Fibroblast of pulmonary artery (primary cell): ENCODE data around the gene GPR157.
"Not testable (repeated sequence)": the region's sequence is repeated elsewhere in the genome, so short reads cannot be mapped to it uniquely, and the experiment has no call there.

Experiments used
- DNase-seq: peaks from one replicate; pipeline ENCODE4 v3.0.0-alpha.2; 2010; ENCODE audit warnings: low read depth
- H3K4me3 ChIP-seq: replicated peaks from 2 replicates; pipeline ENCODE4 v1.5.1; 2011; ENCODE audit warnings: low read depth, mild to moderate bottlenecking, control low read depth, low read length, moderate library complexity
- TF ChIP-seq, protein P1 (sequence below): IDR thresholded peaks from 2 replicates; pipeline ENCODE4 v1.5.1; 2011; ENCODE audit warnings: mild to moderate bottlenecking, control low read depth, low read length, inconsistent platforms; ENCODE audit errors: missing control alignments

Gene GPR157

DNA sequence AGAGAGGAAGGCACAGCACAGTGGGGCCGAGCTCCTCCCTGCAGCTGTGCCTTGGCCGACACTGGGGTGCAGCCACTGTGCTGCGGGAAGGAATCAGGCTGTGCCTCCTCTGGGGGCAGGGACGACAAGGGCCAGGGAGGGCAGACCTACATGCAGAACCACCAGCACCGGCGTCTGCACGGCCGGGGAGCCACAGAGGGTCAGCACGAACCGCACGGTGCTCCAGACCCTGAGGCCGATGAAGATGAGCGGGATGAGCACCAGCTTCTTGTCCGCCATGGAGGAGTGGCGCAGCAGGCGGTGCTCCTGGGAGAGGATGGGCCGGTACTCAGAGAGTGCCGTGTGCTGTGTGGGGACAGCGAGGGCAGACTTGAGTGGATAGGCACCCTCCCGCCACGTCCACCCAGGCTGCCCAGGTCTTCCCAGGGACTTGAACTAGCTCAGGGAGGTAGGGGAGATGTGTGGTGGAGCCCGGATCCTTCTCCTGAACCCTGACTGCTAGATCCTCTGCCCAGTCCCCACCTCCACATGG, 23.5 kb downstream of the GPR157 start:
- H3K4me3 ChIP-seq = no peak overlapping the region
- DNase-seq = no peak
- TF ChIP-seq, protein P1, sequence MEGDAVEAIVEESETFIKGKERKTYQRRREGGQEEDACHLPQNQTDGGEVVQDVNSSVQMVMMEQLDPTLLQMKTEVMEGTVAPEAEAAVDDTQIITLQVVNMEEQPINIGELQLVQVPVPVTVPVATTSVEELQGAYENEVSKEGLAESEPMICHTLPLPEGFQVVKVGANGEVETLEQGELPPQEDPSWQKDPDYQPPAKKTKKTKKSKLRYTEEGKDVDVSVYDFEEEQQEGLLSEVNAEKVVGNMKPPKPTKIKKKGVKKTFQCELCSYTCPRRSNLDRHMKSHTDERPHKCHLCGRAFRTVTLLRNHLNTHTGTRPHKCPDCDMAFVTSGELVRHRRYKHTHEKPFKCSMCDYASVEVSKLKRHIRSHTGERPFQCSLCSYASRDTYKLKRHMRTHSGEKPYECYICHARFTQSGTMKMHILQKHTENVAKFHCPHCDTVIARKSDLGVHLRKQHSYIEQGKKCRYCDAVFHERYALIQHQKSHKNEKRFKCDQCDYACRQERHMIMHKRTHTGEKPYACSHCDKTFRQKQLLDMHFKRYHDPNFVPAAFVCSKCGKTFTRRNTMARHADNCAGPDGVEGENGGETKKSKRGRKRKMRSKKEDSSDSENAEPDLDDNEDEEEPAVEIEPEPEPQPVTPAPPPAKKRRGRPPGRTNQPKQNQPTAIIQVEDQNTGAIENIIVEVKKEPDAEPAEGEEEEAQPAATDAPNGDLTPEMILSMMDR = no peak

DNA sequence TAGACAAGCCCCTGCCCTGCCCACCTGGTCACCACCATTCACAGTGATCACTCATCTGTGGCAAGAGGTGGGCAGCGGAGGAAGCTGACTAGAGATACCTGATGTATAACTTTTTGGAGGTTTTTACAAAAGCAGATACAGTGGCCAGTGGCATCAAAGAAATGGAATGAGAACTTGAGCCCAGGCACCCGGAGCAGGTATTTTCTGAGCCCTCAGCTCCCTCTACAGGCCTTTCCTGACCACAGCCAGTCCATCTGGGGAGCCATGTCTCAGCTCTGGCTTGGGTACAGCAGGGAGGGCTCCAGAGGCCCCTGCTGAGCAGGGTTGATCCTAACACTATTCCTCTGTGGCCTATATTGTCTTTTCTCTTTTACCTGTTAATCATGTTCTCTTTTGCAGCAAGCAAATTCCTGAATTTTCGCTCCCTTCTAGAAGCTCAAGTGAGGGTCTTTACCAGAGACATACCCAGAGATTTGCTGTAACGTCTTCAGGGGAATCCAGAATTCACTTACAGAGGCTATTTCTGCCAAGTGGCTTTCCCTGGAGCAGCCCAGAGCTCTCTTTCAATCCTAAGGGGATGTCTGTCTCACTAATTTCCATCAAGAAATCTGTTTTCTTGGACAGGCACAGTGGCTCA, 27.3 kb downstream of the GPR157 start:
- TF ChIP-seq, protein P1 = peak; percentile 85
- peak; percentile 71 for DNase-seq
- no peak overlapping the region for H3K4me3 ChIP-seq

DNA sequence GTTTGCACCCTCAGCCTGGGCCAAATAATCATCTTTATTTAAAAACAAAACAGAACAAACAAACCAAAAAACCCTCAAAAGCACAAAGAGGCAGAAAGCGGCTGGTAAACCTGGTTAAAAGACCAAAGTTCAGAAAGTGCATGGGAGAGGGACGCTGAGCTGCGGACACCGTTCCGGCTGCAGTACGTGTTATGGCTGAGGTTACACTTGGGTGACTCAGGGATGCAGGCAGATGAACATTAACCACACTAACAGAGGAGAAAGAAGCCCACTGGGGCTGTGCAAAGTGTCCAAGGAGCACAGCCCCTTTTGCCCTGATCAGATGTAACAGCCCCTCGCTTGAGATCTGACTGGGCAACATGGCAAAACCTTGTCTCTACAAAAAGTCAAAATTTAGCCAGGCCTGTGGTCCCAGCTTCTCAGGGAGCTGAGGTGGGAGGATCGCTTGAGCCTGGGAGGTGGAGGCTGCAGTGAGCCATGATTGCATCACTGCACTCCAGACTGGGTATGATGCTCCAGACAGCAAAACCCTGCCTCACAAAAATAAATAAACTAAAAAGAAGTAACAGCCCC, 28.3 kb downstream of the GPR157 start:
- DNase-seq = no peak
- H3K4me3 ChIP-seq = no peak overlapping the region
- TF ChIP-seq, protein P1 = no peak

DNA sequence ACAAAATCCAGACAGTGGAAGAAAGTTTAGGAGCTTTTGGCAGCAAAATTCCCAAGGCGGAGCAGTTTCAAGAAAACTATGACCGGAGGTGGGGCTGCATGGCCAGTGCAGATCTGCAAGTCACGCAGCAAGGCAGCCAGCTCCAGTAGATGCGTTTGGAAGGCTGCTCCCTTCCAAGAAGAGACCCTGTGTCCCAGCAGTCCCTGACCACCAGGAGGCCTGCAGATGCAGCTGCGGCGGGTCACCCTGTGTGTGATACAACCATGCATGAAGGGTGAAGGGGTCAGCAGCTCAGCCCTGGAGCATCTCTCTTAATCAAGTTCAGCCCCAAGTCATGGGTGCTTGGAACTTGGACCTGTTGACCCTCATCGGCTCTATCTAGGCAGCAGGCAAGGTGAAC, 29.3 kb downstream of the GPR157 start:
- no peak overlapping the region for H3K4me3 ChIP-seq
- no peak for DNase-seq
- TF ChIP-seq, protein P1 = no peak

DNA sequence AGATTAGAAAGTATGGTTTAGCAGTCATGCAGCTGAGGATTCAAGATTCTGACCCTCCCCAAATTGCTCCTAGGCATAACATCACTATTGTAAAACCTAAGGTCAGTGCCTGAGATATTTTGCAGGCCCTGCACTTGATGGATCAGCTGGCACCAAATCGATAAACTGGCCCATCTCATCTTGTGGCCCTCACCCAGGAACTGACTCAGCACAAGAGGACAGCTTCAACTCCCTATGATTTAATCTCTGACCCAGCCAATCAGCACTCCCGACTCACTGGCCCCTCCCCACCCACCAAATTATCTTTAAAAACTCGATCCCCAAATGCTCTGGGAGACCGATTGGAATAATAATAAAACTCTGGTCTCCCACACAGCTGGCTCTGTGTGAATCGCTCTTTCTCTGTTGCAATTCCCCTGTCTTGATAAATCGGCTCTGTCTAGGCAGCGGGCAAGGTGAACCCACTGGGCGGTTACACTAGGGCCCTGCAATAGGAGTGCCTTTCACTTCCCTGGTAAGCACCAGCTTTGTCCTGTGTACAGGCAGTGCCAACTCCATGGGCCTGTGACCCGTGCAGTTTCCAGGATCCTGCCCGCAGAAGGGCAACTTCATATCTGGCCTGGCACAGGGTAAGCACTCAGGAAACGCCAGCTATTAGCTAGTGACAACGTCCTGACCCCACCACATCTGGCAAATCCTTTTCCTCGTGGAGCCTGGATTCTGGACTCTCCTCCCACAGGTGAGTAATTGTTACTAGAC, 30.8 kb downstream of the GPR157 start:
- no peak overlapping the region for H3K4me3 ChIP-seq
- DNase-seq = no peak
- TF ChIP-seq, protein P1 = no peak

DNA sequence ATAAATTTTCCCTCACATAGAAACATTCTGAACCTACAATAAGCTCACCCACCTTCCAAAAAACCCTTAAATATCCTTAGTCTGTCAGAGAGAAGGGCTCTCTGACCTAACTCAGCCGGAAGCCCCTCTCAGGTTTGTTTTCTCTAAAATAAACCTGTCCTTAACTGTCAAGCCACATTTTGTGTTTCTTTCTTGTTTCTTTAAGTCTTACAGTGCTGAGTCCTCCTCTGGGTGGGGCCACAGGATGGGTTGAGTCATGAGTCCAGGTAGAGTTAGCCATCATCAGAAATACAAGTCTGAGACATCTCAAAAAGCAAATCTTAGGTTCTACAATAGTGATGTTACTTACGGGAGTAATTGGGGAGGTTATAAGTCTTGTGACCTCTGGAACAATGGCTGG, 33.1 kb downstream of the GPR157 start:
- TF ChIP-seq, protein P1 = no peak
- DNase-seq = no peak
- no peak overlapping the region for H3K4me3 ChIP-seq

DNA sequence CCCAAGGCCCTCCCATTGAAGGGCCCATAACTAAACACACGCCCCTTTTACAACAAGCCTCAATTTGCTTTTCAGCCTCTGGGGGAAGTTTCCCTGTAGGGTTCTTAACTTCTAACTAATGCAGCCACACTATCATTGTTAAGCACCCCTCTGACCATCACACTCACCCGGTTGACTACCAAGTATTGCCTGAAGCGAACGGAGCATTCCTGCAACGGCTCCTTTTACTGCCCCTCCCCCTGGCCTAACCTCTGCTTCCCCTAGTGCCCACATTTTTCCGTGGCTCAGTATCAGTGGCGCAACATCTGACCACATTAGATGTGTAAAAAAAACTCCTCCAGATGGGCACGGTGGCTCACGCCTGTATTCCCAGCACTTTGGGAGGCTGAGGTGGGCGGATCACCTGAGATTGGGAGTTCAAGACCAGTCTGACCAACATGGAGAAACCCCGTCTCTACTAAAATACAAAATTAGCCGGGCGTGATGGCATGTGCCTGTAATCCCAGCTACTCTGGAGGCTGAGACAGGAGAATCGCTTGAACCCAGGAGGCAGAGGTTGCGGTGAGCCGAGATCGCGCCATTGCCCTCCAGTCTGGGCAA, 34.8 kb downstream of the GPR157 start:
- not testable (repeated sequence) for DNase-seq, H3K4me3 ChIP-seq
